Pancreas (tissue), 10 donors: ENCODE results near the gene CGGBP1. TPM values are rescaled to one million over a fixed set of nuclear protein-coding genes. Genes with fewer than 3 reads are reported as not detected.
A peak's percentile ranks its signal among the peaks of the same experiment; 100 is the strongest.

Experiments used
- ATAC-seq, 4 donors: fragments of 200-7000 bp; cut with Tn5 transposase; one replicate each; pipeline versions ENCODE4 v1.8.0 to v1.9.1; 2020; ENCODE audit warnings: mild to moderate bottlenecking in 4 of 4, moderate library complexity in 4 of 4
- DNase-seq, 6 donors: peaks; one replicate each; pipeline ENCODE4 v3.0.0-alpha.2; 2020
- FAIRE-seq: peaks from 2 replicates; lab custom pipeline; 2012; peaks lifted over from hg19 to GRCh38; lab: Jason Lieb, UNC
- H3K27ac ChIP-seq, 4 donors: fragments of 200-600 bp; sonication (generic); 1 replicate in 3 of 4; 2 replicates in 1 of 4; pipeline versions ENCODE4 v1.5.0 to v1.8.0; 2020
- H3K27me3 ChIP-seq, 4 donors: fragments of 200-600 bp; one replicate each; pipeline ENCODE4 v1.8.0; 2021
- H3K36me3 ChIP-seq, 3 donors: fragments of 200-600 bp; sonication (generic) in 1 of 3; one replicate each; pipeline versions ENCODE4 v1.5.0 to v1.8.0; 2020 to 2021
- H3K4me1 ChIP-seq, 3 donors: fragments of 200-600 bp; one replicate each; pipeline ENCODE4 v1.8.0; 2021
- H3K4me3 ChIP-seq, 4 donors: fragments of 200-600 bp; sonication (generic) in 2 of 4; one replicate each; pipeline versions ENCODE4 v1.5.0 to v1.8.0; 2020 to 2021
- H3K9me3 ChIP-seq, 4 donors: fragments of 200-600 bp; one replicate each; pipeline ENCODE4 v1.8.0; 2021
- CTCF ChIP-seq, 4 donors: fragments of 200-600 bp; sonication (generic) in 3 of 4; IDR thresholded peaks; one replicate each; pipeline versions ENCODE4 v1.5.0 to v1.8.0; 2021; ENCODE audit warnings: antibody characterized with exemption in 4 of 4
- whole genome bisulfite sequencing, 2 donors: extraction: QIAGEN DNeasy Blood & Tissue Kit; methylation state at CpG; one replicate each; pipeline ENCODE4 v1.1.7; 2013; 5-methylcytosine and 5-hydroxymethylcytosine counted together
- intact Hi-C, 3 donors: fragments of 100-400 bp; cut with DNase I; formaldehyde crosslinking; loops; one replicate each; pipeline versions ENCODE4 v1.11.1 to v1.14.2; 2022
- polyA plus RNA-seq, 2 donors: library from polyadenylated mRNA; stranded (reverse); fragments of 200-250 nt; gene quantifications; one replicate each; pipeline ENCODE4 v1.2.3, GENCODE V29; 2013
- total RNA-seq, 6 donors: library from RNA; stranded (reverse); fragmentation: NEBNext Ultra II Directional in 4 of 6; extraction: Animal tissue kit (Norgen Biotek cat#: 25700) in 4 of 6; gene quantifications; one replicate each; pipeline versions ENCODE4 v1.2.1 to v1.2.4, GENCODE V29; 2021 to 2023
- donor health status: healthy with polysubstance abuse.
- donor health status: DM: no; HTN: no; CAD: no; lungs with moderate emphysema.
- donor health status: DM: no; HTN: no; CAD: no.
- donor health status: control.
- donor health status: control.
- donor health status: Bipolar disorder and iron deficiency.
- donor health status: DM: yes; HTN: yes; CAD: no.
- donor health status: DM: no; HTN: no; CAD: no.
- donor health status: DM: no; HTN: no; CAD: no.
- donor health status: DM: yes; HTN: yes; CAD: no.

The CGGBP1 gene
- total and polyA plus RNA-seq, 8 donors: 17.0 to 40.3 (median 21.1) TPM

DNA sequence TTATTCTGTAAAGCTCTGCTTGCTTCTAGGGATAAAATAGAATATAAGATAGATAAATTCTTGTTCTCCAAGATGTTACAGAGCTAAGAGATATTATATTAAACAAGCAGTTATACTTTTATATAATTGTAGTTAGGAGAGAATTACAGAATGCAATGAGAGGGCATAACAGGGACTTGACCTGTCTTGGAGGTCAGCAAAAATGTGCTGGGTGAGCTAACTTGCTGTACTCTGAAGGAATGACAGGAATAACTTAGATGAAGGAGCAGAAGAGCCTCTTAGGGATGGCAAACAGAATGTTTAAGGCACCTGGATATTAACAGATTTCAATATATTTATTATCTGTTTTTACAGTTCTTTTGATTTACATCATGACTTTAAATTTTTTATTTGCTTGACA is 33.5 kb upstream of the CGGBP1 start:
- ATAC-seq (no peak), FAIRE-seq (no peak), DNase-seq (no peak)
- Histone ChIP-seq H3K27ac (no peak overlapping the region), H3K36me3 (peaks cover 0 to 4% (median 0%) of the 10 kb centered on the region in 3 donors), H3K4me1 (peaks cover 0 to 4% (median 0%) of the 10 kb centered on the region in 3 donors), H3K9me3 (no peaks in the 10 kb centered on the region), H3K27me3 (no peaks in the 10 kb centered on the region), H3K4me3 (no peak overlapping the region)
- intact Hi-C loops: no loop called here
- TF ChIP-seq CTCF (IDR thresholded peaks at IDR 0.05): no peak

GRCh38 chr3:88090681-88091080 is 31.9 kb upstream of the CGGBP1 start:
- no peak for TF ChIP-seq CTCF (IDR thresholded peaks at IDR 0.05)
- ATAC-seq (no peak), DNase-seq (no peak), FAIRE-seq (no peak)
- H3K9me3 ChIP-seq: no peaks in the 10 kb centered on the region
- no peak overlapping the region for H3K27ac ChIP-seq
- no peaks in the 10 kb centered on the region for H3K27me3 ChIP-seq
- H3K36me3 ChIP-seq: peaks cover 0 to 4% (median 0%) of the 10 kb centered on the region in 3 donors
- no peak overlapping the region for H3K4me3 ChIP-seq
- intact Hi-C loops: no loop called here
- 81 to 86% methylated on average over 4 of the region's 4 CpGs for WGBS, 2 donors
- peaks cover 0 to 4% (median 0%) of the 10 kb centered on the region in 3 donors for H3K4me1 ChIP-seq

DNA sequence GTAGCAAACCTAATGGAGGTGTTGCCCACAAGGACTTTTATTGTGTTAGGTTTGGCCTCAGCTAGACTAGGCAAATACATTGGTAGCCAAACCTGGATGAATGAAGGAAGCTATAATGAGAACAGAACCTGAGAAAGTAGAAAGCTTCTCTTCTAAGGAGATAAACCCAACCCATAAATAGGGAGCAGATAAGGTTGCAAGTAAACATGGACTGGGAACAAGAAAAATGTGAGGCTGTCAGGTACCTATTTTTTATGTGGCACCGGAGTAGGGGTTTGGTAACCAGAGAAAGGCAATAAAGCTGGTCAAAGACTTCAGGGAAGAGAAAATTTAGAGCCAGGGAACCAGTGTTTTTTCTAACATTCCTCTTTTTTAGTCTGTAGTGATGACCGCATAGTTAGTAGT is 25.3 kb upstream of the CGGBP1 start:
- H3K4me1 ChIP-seq: peaks cover 0 to 5% (median 2%) of the 10 kb centered on the region in 3 donors
- H3K4me3 ChIP-seq: no peak overlapping the region
- FAIRE-seq: no peak
- 57 to 63% methylated on average over 2 of the region's 2 CpGs for WGBS, 2 donors
- no peaks in the 10 kb centered on the region for H3K36me3 ChIP-seq
- intact Hi-C loops: no loop called here
- TF ChIP-seq CTCF (IDR thresholded peaks at IDR 0.05): no peak
- no peak for DNase-seq
- no peaks in the 10 kb centered on the region for H3K9me3 ChIP-seq
- peak in 1 of 4 donors; percentile 30 for ATAC-seq
- H3K27me3 ChIP-seq: no peaks in the 10 kb centered on the region
- H3K27ac ChIP-seq: no peak overlapping the region

DNA sequence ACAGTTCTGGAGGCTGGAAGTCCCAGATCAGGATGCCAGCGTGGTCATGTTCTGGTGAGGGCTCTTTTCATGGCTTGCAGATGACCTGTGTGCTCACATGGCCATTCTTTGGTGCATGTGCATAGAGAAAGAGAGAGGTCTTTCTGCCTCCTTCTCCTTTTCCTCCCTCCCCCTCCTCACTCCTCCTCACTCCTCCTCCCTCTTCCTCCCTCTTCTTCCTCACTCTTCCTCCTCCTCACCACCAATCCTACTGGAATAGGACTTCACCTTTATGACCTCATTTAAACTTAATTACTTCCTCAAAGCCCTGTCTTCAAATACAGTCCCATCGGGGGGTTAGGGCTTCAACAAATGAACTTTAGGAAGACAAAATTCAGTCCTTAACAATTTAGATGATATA is 24.0 kb upstream of the CGGBP1 start:
- no peak for DNase-seq
- no peak for TF ChIP-seq CTCF (IDR thresholded peaks at IDR 0.05)
- H3K36me3 ChIP-seq: no peaks in the 10 kb centered on the region
- no peak for FAIRE-seq
- ATAC-seq: no peak
- no peak overlapping the region for H3K27ac ChIP-seq
- 84 to 89% methylated on average over 2 of the region's 2 CpGs for WGBS, 2 donors
- H3K27me3 ChIP-seq: no peaks in the 10 kb centered on the region
- H3K4me3 ChIP-seq: no peak overlapping the region
- intact Hi-C loops: no loop called here
- H3K9me3 ChIP-seq: no peaks in the 10 kb centered on the region
- H3K4me1 ChIP-seq: peaks cover 0 to 5% (median 2%) of the 10 kb centered on the region in 3 donors

- FAIRE-seq: no peak
- Histone ChIP-seq H3K4me1 (peaks cover 0 to 17% (median 13%) of the 10 kb centered on the region in 3 donors), H3K36me3 (no peaks in the 10 kb centered on the region), H3K27ac (no peak overlapping the region), H3K27me3 (no peaks in the 10 kb centered on the region), H3K4me3 (no peak overlapping the region), H3K9me3 (no peaks in the 10 kb centered on the region)
- no peak for DNase-seq
- intact Hi-C loops: no loop called here
- 95% methylated on average over 3 of the region's 3 CpGs for WGBS, 2 donors
- ATAC-seq: no peak
- no peak for TF ChIP-seq CTCF (IDR thresholded peaks at IDR 0.05)
Measured at GRCh38 chr3:88078932-88079331, 20.1 kb upstream of the CGGBP1 start.
